SK-N-SH treated with all-trans-retinoic acid at 6 μM for 48 hours (cell line): ENCODE data around the gene SAMD13.

Source experiments
- ARNTL ChIP-seq: fragments of 450-650 bp; formaldehyde crosslinking; IDR thresholded peaks from 2 replicates; pipeline ENCODE4 v1.5.0; 2020; ENCODE audit warnings: low read depth, mild to moderate bottlenecking, moderate library complexity, borderline replicate concordance
- BACH2 ChIP-seq: fragments of 250-450 bp; sonication (Bioruptor Pico); IDR thresholded peaks from 2 replicates; pipeline ENCODE4 v1.9.0; 2021; ENCODE audit warnings: mild to moderate bottlenecking, borderline replicate concordance
- CREB5 ChIP-seq: fragments of 250-450 bp; sonication (Bioruptor Pico); IDR thresholded peaks from 2 replicates; pipeline ENCODE4 v1.5.1; 2020; ENCODE audit warnings: low read depth, mild to moderate bottlenecking, moderate library complexity
- CSDC2 ChIP-seq: fragments of 250-450 bp; sonication (Bioruptor Pico); IDR thresholded peaks from 2 replicates; pipeline ENCODE4 v1.5.0; 2020; ENCODE audit warnings: mild to moderate bottlenecking, moderate library complexity
- CSRNP3 ChIP-seq: fragments of 250-450 bp; sonication (Bioruptor Pico); IDR thresholded peaks from 2 replicates; pipeline ENCODE4 v1.5.1; 2021; ENCODE audit warnings: mild to moderate bottlenecking, moderate library complexity
- ESRRG ChIP-seq: fragments of 250-450 bp; sonication (Bioruptor Pico); IDR thresholded peaks from 2 replicates; pipeline ENCODE4 v1.6.1; 2021; ENCODE audit warnings: mild to moderate bottlenecking
- ISL1 ChIP-seq: fragments of 250-450 bp; sonication (Bioruptor Pico); IDR thresholded peaks from 2 replicates; pipeline ENCODE4 v2.1.2; 2022; ENCODE audit warnings: mild to moderate bottlenecking, moderate library complexity
- PATZ1 ChIP-seq: fragments of 250-450 bp; sonication (Bioruptor Pico); IDR thresholded peaks from 2 replicates; pipeline ENCODE4 v1.8.0; 2020; ENCODE audit warnings: mild to moderate bottlenecking, moderate library complexity, borderline replicate concordance
- RARB ChIP-seq: fragments of 250-450 bp; sonication (Bioruptor Pico); IDR thresholded peaks from 2 replicates; pipeline ENCODE4 v1.8.0; 2021; ENCODE audit warnings: mild to moderate bottlenecking, moderate library complexity
- TCF4 ChIP-seq: fragments of 250-450 bp; sonication (Bioruptor Pico); IDR thresholded peaks from 2 replicates; pipeline ENCODE4 v1.8.0; 2021; ENCODE audit warnings: mild to moderate bottlenecking, moderate library complexity, borderline replicate concordance
- ZFP3 ChIP-seq: fragments of 250-450 bp; sonication (Bioruptor Pico); IDR thresholded peaks from 2 replicates; pipeline ENCODE4 v1.5.0; 2020; ENCODE audit warnings: mild to moderate bottlenecking, moderate library complexity
- ZNF8 ChIP-seq: fragments of 450-650 bp; formaldehyde crosslinking; IDR thresholded peaks from 2 replicates; pipeline ENCODE4 v1.5.0; 2020; ENCODE audit warnings: mild to moderate bottlenecking, moderate library complexity

GRCh38 chr1:84260852-84261518, 40.5 kb upstream of the SAMD13 start:
- TF ChIP-seq CREB5 (no peak), ZFP3 (CRISPR knock-in tag) (no peak), ISL1 (no peak), RARB (CRISPR knock-in tag) (no peak), PATZ1 (no peak), TCF4 (CRISPR knock-in tag) (no peak), BACH2 (CRISPR knock-in tag) (no peak), ARNTL (CRISPR knock-in tag) (no peak), ZNF8 (CRISPR knock-in tag) (no peak), ESRRG (CRISPR knock-in tag) (no peak), CSRNP3 (CRISPR knock-in tag) (no peak), CSDC2 (no peak)
